Left lung (tissue), 10 donors: ENCODE results near the gene SPO11. TPM values are rescaled to one million over a fixed set of nuclear protein-coding genes. Genes with fewer than 3 reads are reported as not detected.

Source experiments
- ATAC-seq: fragments of 200-7000 bp; cut with Tn5 transposase; one replicate; pipeline ENCODE4 v1.9.1; 2020; ENCODE audit warnings: moderate library complexity
- DNase-seq, 4 donors: peaks; one replicate each; pipeline ENCODE4 v3.0.0-alpha.2; 2013 to 2020
- H3K27ac ChIP-seq, 2 donors: fragments of 200-600 bp; sonication (generic) in 1 of 2; one replicate each; pipeline versions ENCODE4 v1.5.0 to v1.8.0; 2020 to 2021
- H3K27me3 ChIP-seq, 2 donors: fragments of 200-600 bp; sonication (generic) in 1 of 2; one replicate each; pipeline versions ENCODE4 v1.5.0 to v1.8.0; 2020 to 2021
- H3K36me3 ChIP-seq, 2 donors: fragments of 200-600 bp; sonication (generic) in 1 of 2; one replicate each; pipeline versions ENCODE4 v1.5.0 to v1.8.0; 2020 to 2021
- H3K4me1 ChIP-seq, 2 donors: fragments of 200-600 bp; one replicate each; pipeline ENCODE4 v1.8.0; 2021
- H3K4me3 ChIP-seq, 2 donors: fragments of 200-600 bp; sonication (generic) in 1 of 2; one replicate each; pipeline versions ENCODE4 v1.5.0 to v1.8.0; 2020 to 2021; ENCODE audit warnings: mild to moderate bottlenecking in 1 of 2
- H3K9me3 ChIP-seq, 2 donors: fragments of 200-600 bp; sonication (generic) in 1 of 2; one replicate each; pipeline versions ENCODE4 v1.5.0 to v1.8.0; 2020 to 2021
- intact Hi-C, 2 donors: fragments of 100-400 bp; cut with DNase I; formaldehyde crosslinking; loops; one replicate each; pipeline versions ENCODE4 v1.11.2 to v1.14.2; 2022
- polyA plus RNA-seq, 6 donors: library from polyadenylated mRNA; unstranded; fragments of 120-200 nt; gene quantifications; one replicate each; pipeline ENCODE4 v1.2.1, GENCODE V29; 2013; ENCODE audit not compliant: insufficient read length in 6 of 6
- total RNA-seq, 2 donors: library from RNA; stranded (reverse); fragmentation: NEBNext Ultra II Directional; extraction: Animal tissue kit (Norgen Biotek cat#: 25700); gene quantifications; one replicate each; pipeline ENCODE4 v1.2.1, GENCODE V29; 2021
- TF ChIP-seq, protein P1 (sequence below), 2 donors: fragments of 200-600 bp; sonication (generic) in 1 of 2; IDR thresholded peaks; one replicate each; pipeline versions ENCODE4 v1.5.0 to v1.8.0; 2021; ENCODE audit warnings: antibody characterized with exemption in 2 of 2
- donor health status: DM: no; HTN: yes; CAD: no.
- donor health status: DM: no; HTN: no; CAD: no.

SPO11 gene
- total and polyA plus RNA-seq, 8 donors = not detected

DNA sequence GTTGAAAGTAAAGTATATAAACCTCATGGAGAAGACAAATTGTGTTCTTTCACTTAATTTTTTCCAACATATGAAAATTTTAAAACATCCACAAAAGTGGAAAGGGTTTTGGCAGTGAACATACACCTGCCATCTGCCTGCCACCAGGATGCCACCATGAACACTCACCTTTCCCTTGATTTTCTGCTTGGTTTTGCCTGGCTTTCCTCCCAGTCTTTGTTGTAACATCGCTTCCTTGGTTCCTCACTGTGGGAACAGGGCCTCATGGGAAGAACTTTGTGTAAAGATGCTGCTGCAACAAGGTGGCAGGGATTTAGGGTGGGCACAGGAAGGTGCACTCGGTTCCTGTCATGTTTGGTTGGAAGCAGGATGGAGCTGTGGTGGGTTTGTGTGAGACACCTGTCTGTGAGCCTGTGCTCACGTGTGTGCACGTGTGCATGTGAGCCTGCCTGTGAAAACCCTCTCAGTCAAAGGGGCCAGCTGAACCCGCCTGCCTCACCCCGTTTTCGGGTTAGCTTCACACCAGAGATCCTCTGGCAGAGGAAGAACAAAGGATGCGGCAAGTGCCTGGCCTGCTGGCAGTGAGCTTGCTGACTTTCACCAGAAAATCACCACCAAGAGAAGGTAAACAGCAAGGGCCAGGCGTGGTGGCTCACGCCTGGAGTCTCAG, 50.6 kb downstream of the SPO11 start:
- TF ChIP-seq, protein P1, sequence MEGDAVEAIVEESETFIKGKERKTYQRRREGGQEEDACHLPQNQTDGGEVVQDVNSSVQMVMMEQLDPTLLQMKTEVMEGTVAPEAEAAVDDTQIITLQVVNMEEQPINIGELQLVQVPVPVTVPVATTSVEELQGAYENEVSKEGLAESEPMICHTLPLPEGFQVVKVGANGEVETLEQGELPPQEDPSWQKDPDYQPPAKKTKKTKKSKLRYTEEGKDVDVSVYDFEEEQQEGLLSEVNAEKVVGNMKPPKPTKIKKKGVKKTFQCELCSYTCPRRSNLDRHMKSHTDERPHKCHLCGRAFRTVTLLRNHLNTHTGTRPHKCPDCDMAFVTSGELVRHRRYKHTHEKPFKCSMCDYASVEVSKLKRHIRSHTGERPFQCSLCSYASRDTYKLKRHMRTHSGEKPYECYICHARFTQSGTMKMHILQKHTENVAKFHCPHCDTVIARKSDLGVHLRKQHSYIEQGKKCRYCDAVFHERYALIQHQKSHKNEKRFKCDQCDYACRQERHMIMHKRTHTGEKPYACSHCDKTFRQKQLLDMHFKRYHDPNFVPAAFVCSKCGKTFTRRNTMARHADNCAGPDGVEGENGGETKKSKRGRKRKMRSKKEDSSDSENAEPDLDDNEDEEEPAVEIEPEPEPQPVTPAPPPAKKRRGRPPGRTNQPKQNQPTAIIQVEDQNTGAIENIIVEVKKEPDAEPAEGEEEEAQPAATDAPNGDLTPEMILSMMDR (IDR thresholded peaks at IDR 0.05) = no peak
- DNase-seq (peak in 1 of 4 donors; percentile 39), ATAC-seq (no peak)
- peaks cover 0 to 52% of the 10 kb centered on the region in 2 donors for H3K36me3 ChIP-seq
- no peaks in the 10 kb centered on the region for H3K9me3 ChIP-seq
- no peak overlapping the region for H3K27ac ChIP-seq
- H3K4me1 ChIP-seq = peaks cover 0 to 23% of the 10 kb centered on the region in 2 donors
- intact Hi-C loops = loop anchor here (5.0 to 10.0 kb wide), 3 partner anchors 112 to 205 kb away; no protein-coding TSS in a partner anchor
- H3K27me3 ChIP-seq = no peaks in the 10 kb centered on the region
- no peak overlapping the region for H3K4me3 ChIP-seq

DNA sequence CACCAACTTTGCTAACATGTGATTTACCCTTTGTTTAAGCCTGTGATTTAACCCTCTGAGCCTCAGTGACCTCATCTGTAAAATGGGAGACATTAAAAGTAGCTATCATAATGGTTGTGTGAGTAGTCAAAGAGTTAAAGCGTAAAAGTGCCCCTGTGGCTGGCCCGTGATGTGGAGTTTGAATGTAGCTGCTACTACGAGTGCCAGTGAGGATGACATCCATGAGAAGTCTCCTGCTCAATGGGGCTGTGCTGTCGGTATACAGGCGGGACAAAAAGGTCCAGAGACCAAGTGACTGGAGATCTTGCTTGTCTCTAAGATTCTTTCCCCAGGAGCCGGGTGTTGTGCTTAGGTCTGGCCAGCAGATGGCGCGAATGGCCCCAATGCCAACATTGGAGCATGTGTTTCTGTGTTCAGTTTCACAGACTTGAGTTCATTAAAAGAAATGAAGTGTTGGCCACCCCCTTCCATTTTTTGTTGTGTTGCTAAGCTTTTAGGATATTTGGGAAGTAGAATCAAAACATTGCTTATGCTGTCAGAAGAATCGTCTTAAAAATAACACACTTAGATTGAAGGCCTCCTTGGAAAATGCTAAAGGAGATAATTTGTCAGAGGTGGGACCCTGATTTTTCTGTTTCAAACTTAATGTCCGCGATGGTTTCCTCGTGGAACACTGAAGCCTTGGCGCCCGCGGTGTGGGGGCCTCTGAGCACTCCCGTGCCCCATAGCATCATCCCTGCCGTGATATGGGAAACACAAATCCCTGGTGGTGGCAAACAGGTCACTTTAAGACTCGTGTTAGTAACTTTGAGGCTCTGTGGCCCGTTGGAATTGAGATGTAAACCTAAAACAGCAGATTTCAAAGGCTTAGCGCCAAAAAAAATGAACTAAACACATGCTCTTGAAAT, 52.2 kb downstream of the SPO11 start:
- Histone ChIP-seq H3K4me3 (no peak overlapping the region), H3K9me3 (no peaks in the 10 kb centered on the region), H3K27me3 (no peaks in the 10 kb centered on the region), H3K27ac (no peak overlapping the region), H3K36me3 (peaks cover 0 to 35% of the 10 kb centered on the region in 2 donors), H3K4me1 (peaks cover 0 to 12% of the 10 kb centered on the region in 2 donors)
- DNase-seq = peak; percentile 67 to 94 (median 78)
- intact Hi-C loops = loop anchor here (5.0 to 10.0 kb wide), 3 partner anchors 110 to 203 kb away; no protein-coding TSS in a partner anchor
- TF ChIP-seq, protein P1 (IDR thresholded peaks at IDR 0.05) = peak; percentile 81 to 94
- ATAC-seq = peak; percentile 96

DNA sequence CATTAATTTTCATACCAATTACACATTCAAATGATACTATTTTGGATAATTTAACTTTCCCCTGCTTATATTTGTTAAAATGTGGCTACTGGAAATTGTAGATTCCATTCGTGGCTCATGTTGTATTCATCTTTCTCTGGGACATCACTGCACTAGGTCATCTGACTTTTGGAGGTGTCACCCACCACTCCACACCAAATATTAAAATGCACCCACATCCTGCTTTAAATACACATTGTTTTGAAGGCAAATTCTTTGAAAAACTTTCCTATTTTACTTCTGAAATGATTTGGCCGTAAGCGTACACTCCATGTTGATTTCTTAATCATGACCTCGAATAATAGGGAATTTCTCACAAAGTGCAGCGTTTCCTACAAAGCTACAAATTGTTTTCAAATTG, 52.9 kb downstream of the SPO11 start:
- Histone ChIP-seq H3K4me3 (no peak overlapping the region), H3K9me3 (no peaks in the 10 kb centered on the region), H3K4me1 (peaks cover 0 to 12% of the 10 kb centered on the region in 2 donors), H3K36me3 (peaks cover 0 to 29% of the 10 kb centered on the region in 2 donors), H3K27ac (no peak overlapping the region), H3K27me3 (no peaks in the 10 kb centered on the region)
- ATAC-seq (no peak), DNase-seq (no peak)
- intact Hi-C loops = loop anchor here (5.0 to 10.0 kb wide), 3 partner anchors 110 to 202 kb away; no protein-coding TSS in a partner anchor
- TF ChIP-seq, protein P1 (IDR thresholded peaks at IDR 0.05) = no peak

DNA sequence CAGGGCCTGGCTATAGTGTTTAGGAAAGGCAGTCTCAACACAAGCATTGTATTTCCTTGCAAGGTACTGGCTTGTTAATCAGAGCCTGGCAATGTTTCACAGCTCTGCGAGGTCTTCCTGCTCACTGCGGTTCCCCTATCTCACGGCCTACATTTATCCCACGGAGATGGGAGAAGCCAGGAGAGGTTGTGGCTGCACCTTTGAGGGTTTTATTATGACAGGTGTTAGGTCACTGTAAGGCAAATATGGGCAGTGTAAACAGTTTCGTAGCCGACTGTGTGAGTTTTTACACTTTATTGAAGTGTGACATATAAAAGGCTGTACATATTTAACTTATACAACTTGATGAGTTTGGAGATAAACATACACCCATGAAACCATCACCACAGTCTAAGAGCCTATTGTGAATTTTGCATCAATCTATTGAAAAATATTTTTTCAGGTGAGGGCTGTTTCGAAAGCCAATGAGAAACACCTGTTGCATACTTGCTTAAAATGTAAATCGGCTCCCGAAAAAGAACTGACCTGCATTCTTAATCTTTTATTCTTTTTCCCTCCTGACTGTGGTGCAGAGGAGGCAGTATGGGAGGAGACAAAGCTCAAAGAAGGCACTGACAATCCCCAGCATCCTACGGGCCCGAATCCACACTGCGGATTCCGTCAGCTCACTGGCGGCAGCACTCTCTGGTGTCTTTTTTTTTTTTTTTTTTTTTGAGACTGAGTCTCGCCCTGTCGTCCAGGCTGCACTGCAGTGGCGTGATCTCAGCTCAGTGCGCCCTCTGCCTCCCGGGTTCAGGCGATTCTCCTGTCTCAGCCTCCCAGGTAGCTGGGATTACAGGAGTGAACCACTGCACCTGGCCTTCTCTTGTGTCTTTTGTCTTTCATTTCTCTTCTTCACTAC, 54.1 kb downstream of the SPO11 start:
- ATAC-seq = no peak
- no peak overlapping the region for H3K27ac ChIP-seq
- intact Hi-C loops = loop anchor here (5.0 to 10.0 kb wide), 3 partner anchors 109 to 201 kb away; no protein-coding TSS in a partner anchor

More for the DNA sequence above, 54.1 kb downstream of the SPO11 start:
- DNase-seq = peak in 1 of 4 donors; percentile 31
- no peaks in the 10 kb centered on the region for H3K9me3 ChIP-seq
- no peaks in the 10 kb centered on the region for H3K27me3 ChIP-seq
- H3K4me3 ChIP-seq = no peak overlapping the region
- peaks cover 0 to 17% of the 10 kb centered on the region in 2 donors for H3K36me3 ChIP-seq
- TF ChIP-seq, protein P1 (IDR thresholded peaks at IDR 0.05) = no peak
- H3K4me1 ChIP-seq = peaks cover 0 to 14% of the 10 kb centered on the region in 2 donors
